GM23338 (cell line): ENCODE measurements around the gene CACUL1.

Source experiments
- CTCF ChIP-seq, 2 experiments: fragments of 200-600 bp in 1 of 2; sonication (generic) in 1 of 2; conservative IDR thresholded peaks; 2 replicates each; pipeline versions ENCODE4 v1.5.1 to v1.6.1; 2016 to 2017; ENCODE audit warnings: antibody characterized with exemption in 2 of 2, low read depth in 2 of 2, mild to moderate bottlenecking in 2 of 2, moderate library complexity in 1 of 2
- EZH2 ChIP-seq: fragments of 200-600 bp; sonication (generic); IDR thresholded peaks from one replicate; pipeline ENCODE4 v1.8.0; 2017; ENCODE audit warnings: antibody characterized with exemption, mild to moderate bottlenecking, low read depth; ENCODE audit not compliant: unreplicated experiment
- POLR2AphosphoS5 ChIP-seq: IDR thresholded peaks from 2 replicates; pipeline ENCODE4 v1.6.1; 2016; ENCODE audit warnings: antibody characterized with exemption, low read depth
- ZNF114 ChIP-seq: fragments of 250-450 bp; sonication (Bioruptor Pico); IDR thresholded peaks from 2 replicates; pipeline ENCODE4 v1.5.0; 2020; ENCODE audit warnings: mild to moderate bottlenecking, moderate library complexity

DNA sequence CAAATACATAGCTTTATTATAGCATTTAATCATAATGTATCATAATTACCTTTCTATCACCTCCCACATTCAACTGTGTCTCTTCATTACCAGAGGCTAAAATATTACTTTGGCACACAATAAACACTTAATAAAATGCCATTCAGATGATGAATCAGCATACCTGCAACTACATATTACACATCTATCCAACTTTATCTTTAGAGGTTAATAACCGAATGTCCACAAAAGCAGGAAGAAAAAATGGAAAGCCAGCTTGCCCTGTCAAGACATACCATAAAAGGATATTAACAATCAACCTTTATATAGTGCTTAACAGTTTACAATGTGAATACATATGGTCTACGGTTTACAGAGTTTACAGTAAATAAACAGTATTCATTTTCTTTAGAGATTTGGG lies 12.7 kb downstream of the CACUL1 start:
- TF ChIP-seq POLR2AphosphoS5: no peak
- TF ChIP-seq CTCF (conservative IDR thresholded peaks at IDR 0.05; ENCODE audit: low read depth in 2 of 2): no peak
- TF ChIP-seq EZH2: no peak
- TF ChIP-seq ZNF114 (CRISPR knock-in tag): no peak
